Esophagus squamous epithelium (tissue), 5 donors: Measurements from ENCODE around the gene MYL3. TPM values are rescaled to one million over a fixed set of nuclear protein-coding genes. Genes with fewer than 3 reads are reported as not detected.

Experiments
- DNase-seq: peaks from one replicate; lab custom pipeline; 2025; lab: John Stamatoyannopoulos, UW
- H3K27ac ChIP-seq, 4 donors: fragments of 200-600 bp; sonication (generic); one replicate each; pipeline ENCODE4 v1.5.1; 2016 to 2019; ENCODE audit warnings: mild to moderate bottlenecking in 1 of 4
- H3K27me3 ChIP-seq, 4 donors: fragments of 200-600 bp; sonication (generic); 1 replicate in 3 of 4; 2 replicates in 1 of 4; pipeline versions ENCODE4 v1.5.1 to v1.6.0; 2017 to 2021; ENCODE audit warnings: antibody characterized with exemption in 1 of 4
- H3K36me3 ChIP-seq, 3 donors: fragments of 200-600 bp; sonication (generic); one replicate each; pipeline ENCODE4 v1.5.1; 2016 to 2019
- H3K4me1 ChIP-seq, 3 donors: fragments of 200-600 bp; sonication (generic); one replicate each; pipeline ENCODE4 v1.5.1; 2017 to 2019
- H3K4me3 ChIP-seq, 4 donors: fragments of 200-600 bp; sonication (generic); 1 replicate in 3 of 4; 2 replicates in 1 of 4; pipeline ENCODE4 v1.5.1; 2016 to 2019; ENCODE audit warnings: mild to moderate bottlenecking in 2 of 4, moderate library complexity in 1 of 4
- H3K9me3 ChIP-seq, 3 donors: fragments of 200-600 bp; sonication (generic); one replicate each; pipeline ENCODE4 v1.5.1; 2016 to 2019
- POLR2A ChIP-seq, 4 donors: fragments of 450-650 bp; IDR thresholded peaks; one replicate each; pipeline ENCODE4 v1.6.1; 2017; ENCODE audit warnings: antibody characterized with exemption in 4 of 4, mild to moderate bottlenecking in 4 of 4, moderate library complexity in 3 of 4
- WGBS, 2 donors: methylation state at CpG; one replicate each; pipeline ENCODE4 v1.1.5; 2018; 5-methylcytosine and 5-hydroxymethylcytosine counted together
- intact Hi-C: fragments of 100-400 bp; cut with DNase I; formaldehyde crosslinking; loops from one replicate; pipeline ENCODE4 v1.15.0; 2022
- total RNA-seq, 4 donors: library from RNA; depleted of rRNA; stranded (reverse); fragments of >200 nt; gene quantifications; one replicate each; pipeline ENCODE4 v1.1.0, GENCODE V29; 2016
- TF ChIP-seq, protein P1 (sequence below), 6 experiments: fragments of 450-650 bp in 4 of 6; fragments of 200-600 bp in 2 of 6; sonication (generic) in 2 of 6; IDR thresholded peaks; one replicate each; pipeline ENCODE4 v1.5.1; 2016 to 2019; ENCODE audit warnings: antibody characterized with exemption in 6 of 6, mild to moderate bottlenecking in 4 of 6, moderate library complexity in 4 of 6
- donor health status: DM: yes; HTN: yes; CAD: no.

Gene MYL3
- total RNA-seq, 4 donors from 2014 or later, result 0.38 to 1.1 TPM; not detected in 2

DNA sequence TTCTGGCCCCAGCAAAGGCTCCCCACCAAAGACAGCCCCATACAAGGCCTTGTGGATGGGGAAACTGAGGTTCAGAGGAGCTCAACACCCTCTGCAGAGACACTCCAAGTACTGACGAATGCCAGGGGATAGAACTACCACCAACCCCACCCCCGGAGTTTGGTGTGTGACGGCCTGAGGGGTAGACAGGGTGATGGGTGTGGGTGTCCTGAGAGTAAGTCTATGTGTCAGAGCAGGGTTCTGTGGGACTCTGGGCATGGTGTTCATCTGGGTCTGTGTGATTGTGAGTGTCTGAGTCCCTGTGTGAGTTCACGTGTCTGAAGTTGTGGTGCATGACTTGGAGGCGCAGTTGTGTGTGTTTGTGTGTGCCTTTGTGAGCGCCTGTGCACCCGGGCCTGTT lies 21.7 kb upstream of the MYL3 start:
- 81 to 89% methylated on average over 6 to 7 of the region's 7 CpGs for WGBS, 2 donors
- intact Hi-C loops, result no loop called here
- no peaks in the 10 kb centered on the region for H3K36me3 ChIP-seq

DNA sequence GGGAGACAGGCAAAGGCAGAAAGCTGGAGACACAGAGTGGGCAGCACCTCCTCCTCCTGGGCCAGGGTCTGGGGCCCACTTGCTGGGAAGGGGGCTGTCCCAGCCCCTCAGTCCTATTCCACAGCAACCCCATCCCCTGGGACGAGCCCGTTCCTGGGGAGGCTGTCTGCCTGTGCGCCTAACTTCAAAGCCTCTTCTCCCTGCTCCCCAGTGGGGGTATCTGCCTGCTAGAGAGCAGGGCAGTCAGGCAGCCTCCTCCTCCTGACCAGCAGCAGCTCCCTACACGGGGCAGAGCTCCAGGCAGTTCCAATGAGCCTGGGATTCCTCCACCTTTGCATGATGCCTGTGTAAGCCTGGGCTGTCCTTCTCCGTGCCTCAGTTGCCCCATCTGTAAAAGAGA lies 21.2 kb upstream of the MYL3 start:
- 67 to 80% methylated on average over 1 to 2 of the region's 5 CpGs for WGBS, 2 donors
- Histone ChIP-seq H3K4me1 (peaks cover 10 to 45% (median 16%) of the 10 kb centered on the region in 3 donors), H3K27me3 (peaks cover 11 to 76% (median 16%) of the 10 kb centered on the region in 4 donors), H3K27ac (no peak overlapping the region), H3K36me3 (no peaks in the 10 kb centered on the region), H3K9me3 (no peaks in the 10 kb centered on the region), H3K4me3 (peak overlapping the region in 1 of 4 donors; percentile 60)
- no peak for DNase-seq
- intact Hi-C loops, result no loop called here
- TF ChIP-seq POLR2A (IDR thresholded peaks at IDR 0.05), result no peak
- TF ChIP-seq, protein P1, sequence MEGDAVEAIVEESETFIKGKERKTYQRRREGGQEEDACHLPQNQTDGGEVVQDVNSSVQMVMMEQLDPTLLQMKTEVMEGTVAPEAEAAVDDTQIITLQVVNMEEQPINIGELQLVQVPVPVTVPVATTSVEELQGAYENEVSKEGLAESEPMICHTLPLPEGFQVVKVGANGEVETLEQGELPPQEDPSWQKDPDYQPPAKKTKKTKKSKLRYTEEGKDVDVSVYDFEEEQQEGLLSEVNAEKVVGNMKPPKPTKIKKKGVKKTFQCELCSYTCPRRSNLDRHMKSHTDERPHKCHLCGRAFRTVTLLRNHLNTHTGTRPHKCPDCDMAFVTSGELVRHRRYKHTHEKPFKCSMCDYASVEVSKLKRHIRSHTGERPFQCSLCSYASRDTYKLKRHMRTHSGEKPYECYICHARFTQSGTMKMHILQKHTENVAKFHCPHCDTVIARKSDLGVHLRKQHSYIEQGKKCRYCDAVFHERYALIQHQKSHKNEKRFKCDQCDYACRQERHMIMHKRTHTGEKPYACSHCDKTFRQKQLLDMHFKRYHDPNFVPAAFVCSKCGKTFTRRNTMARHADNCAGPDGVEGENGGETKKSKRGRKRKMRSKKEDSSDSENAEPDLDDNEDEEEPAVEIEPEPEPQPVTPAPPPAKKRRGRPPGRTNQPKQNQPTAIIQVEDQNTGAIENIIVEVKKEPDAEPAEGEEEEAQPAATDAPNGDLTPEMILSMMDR (IDR thresholded peaks at IDR 0.05), result no peak

More for the DNA sequence above, 21.7 kb upstream of the MYL3 start:
- H3K27ac ChIP-seq, result no peak overlapping the region
- no peak overlapping the region for H3K4me3 ChIP-seq
- H3K9me3 ChIP-seq, result no peaks in the 10 kb centered on the region
- TF ChIP-seq POLR2A (IDR thresholded peaks at IDR 0.05), result no peak
- TF ChIP-seq, protein P1 (IDR thresholded peaks at IDR 0.05), result no peak
- peaks cover 10 to 50% (median 16%) of the 10 kb centered on the region in 3 donors for H3K4me1 ChIP-seq
- no peak for DNase-seq
- H3K27me3 ChIP-seq, result peaks cover 11 to 78% (median 16%) of the 10 kb centered on the region in 4 donors

DNA sequence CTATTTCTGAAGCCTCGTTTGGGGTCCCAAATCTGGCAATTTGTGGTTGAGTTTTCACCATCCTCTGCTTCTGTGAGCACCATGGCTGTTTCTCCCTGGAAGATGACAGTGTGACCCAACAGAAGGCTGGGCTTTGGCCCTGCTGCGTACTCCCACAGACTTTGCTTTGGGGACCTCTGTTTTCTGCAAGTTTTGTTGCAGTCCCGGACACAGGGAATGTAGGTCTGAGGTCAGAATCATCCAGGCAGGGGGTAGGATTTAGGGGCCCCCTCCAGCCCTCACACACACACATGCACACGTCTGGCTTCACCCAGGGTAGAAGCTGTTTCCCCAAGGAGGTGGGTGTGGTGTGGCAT lies 20.6 kb upstream of the MYL3 start:
- peaks cover 10 to 42% (median 16%) of the 10 kb centered on the region in 3 donors for H3K4me1 ChIP-seq
- 45% methylated on average over 2 of the region's 4 CpGs; no CpG with 5 or more reads in 1 of the 2 donors for WGBS, 2 donors
- H3K27me3 ChIP-seq, result peaks cover 11 to 70% (median 16%) of the 10 kb centered on the region in 4 donors
- DNase-seq, result no peak
- peak overlapping the region in 3 of 4 donors; percentile 54 to 74 (median 60) for H3K4me3 ChIP-seq
- no peak overlapping the region for H3K27ac ChIP-seq
- intact Hi-C loops, result no loop called here
- no peaks in the 10 kb centered on the region for H3K9me3 ChIP-seq
- H3K36me3 ChIP-seq, result no peaks in the 10 kb centered on the region
- no peak for TF ChIP-seq POLR2A (IDR thresholded peaks at IDR 0.05)
- TF ChIP-seq, protein P1 (IDR thresholded peaks at IDR 0.05), result no peak

DNA sequence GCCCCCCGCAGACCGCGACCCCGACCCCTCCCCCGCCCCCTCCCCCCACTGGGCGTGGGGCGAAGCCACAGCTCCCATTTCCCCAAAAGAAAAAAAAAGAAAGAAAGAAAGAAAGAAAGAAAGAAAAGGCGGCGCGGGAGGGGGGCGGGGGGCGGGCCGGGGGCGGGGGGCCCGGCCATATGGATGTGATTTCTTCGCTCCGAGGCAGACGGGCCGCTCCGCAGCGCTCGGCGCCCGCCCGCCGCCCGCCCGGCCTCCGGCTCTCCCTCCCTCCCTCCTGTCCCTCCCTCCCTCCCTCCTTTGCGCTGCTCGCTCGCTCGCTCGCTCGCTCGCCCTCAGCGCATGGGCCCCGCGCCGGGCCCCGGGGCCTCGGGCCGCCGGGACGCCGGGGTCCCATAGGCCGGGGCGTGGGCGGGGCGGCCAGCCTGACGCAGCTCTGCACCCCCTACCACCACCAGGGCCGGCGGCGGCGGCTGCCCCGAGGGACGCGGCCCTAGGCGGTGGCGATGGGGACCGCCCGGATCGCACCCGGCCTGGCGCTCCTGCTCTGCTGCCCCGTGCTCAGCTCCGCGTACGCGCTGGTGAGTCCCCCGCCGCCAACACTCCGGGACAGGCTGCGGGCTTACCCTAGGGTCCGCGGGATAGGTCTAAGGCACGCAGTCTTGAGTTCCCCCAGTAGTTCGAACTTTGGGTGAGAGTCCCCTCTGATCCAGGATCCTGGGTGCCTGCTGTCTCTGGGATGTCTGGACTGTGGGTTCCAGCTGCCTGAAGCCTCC lies 20.0 kb upstream of the MYL3 start:
- peak overlapping the region; percentile 68 to 83 (median 76) for H3K27ac ChIP-seq
- no peaks in the 10 kb centered on the region for H3K36me3 ChIP-seq
- no peak for TF ChIP-seq POLR2A (IDR thresholded peaks at IDR 0.05)
- TF ChIP-seq, protein P1 (IDR thresholded peaks at IDR 0.05), result no peak
- no peaks in the 10 kb centered on the region for H3K9me3 ChIP-seq
- intact Hi-C loops, result no loop called here
- DNase-seq, result no peak
- peak overlapping the region; percentile 38 to 74 (median 57) for H3K4me3 ChIP-seq
- peaks cover 11 to 67% (median 16%) of the 10 kb centered on the region in 4 donors for H3K27me3 ChIP-seq
- WGBS, 2 donors, result 8% methylated on average over 16 of the region's 78 CpGs; no CpG with 5 or more reads in 1 of the 2 donors
- peaks cover 10 to 42% (median 16%) of the 10 kb centered on the region in 3 donors for H3K4me1 ChIP-seq

DNA sequence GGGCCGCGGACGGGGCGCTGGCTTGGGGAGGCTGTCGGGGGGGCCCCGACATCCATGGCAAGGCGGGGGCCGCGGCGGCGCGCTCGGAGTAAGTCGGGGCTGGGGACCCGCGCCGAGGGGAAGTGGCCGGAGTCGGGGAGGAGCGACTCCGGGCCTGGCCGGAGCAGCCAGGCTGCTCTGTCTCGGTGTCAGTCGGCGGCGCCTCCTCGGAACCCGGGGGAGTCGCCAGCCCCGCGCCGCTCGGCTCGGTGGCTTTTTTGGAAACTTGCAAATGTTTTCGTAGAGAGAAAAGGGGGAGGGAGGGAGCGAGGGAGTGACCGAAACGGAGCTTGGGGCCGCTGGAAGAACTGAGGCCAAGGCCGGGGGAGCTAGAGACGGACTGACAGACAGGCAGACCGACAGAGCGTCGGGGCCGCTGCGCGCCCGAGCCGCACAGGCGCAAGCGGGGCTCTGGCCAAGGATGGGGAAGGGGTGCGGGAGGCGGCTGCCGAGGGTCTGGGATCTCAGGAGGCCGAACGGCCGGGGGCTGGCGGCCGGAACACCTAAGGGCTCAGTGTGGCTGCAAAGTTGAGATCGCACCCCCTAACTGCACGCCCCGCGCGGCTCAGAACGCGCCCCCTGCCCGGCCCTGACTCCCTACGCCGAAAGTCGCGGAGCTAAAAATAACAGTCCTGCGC lies 19.3 kb upstream of the MYL3 start:
- H3K4me1 ChIP-seq, result peaks cover 10 to 42% (median 16%) of the 10 kb centered on the region in 3 donors
- intact Hi-C loops, result no loop called here

More for the DNA sequence above, 19.3 kb upstream of the MYL3 start:
- no peaks in the 10 kb centered on the region for H3K36me3 ChIP-seq
- H3K27ac ChIP-seq, result peak overlapping the region; percentile 68 to 83 (median 76)
- H3K9me3 ChIP-seq, result no peaks in the 10 kb centered on the region
- 0 to 10% methylated on average over 2 to 3 of the region's 72 CpGs for WGBS, 2 donors
- no peak for TF ChIP-seq POLR2A (IDR thresholded peaks at IDR 0.05)
- TF ChIP-seq, protein P1 (IDR thresholded peaks at IDR 0.05), result no peak
- H3K4me3 ChIP-seq, result peak overlapping the region; percentile 38 to 74 (median 57)
- peaks cover 11 to 67% (median 16%) of the 10 kb centered on the region in 4 donors for H3K27me3 ChIP-seq
- DNase-seq, result no peak
